GM21447 (cell line): ENCODE data around the gene GLYATL2.

Experiments
- ATAC-seq: cut with Tn5 transposase; IDR thresholded peaks from one replicate; pipeline ENCODE4 v1.9.1; 2021; ENCODE audit not compliant: unreplicated experiment

Gene GLYATL2

GRCh38 chr11:58844361-58845005 lies at the start of gene GLYATL2:
TSS of gene GLYATL2 (minus strand) at chr11:58844704. CDS start at chr11:58839612, 5,092 bp downstream.
- ATAC-seq = no peak

- ATAC-seq = no peak
These were observed 49.4 kb upstream of the GLYATL2 start for GRCh38 chr11:58893899-58894298.

- ATAC-seq = no peak
These were observed 44.1 kb upstream of the GLYATL2 start for GRCh38 chr11:58888579-58888978.

GRCh38 chr11:58887452-58887851 lies 42.9 kb upstream of the GLYATL2 start:
- ATAC-seq = no peak

GRCh38 chr11:58880625-58881024 lies 36.1 kb upstream of the GLYATL2 start:
- ATAC-seq = no peak

GRCh38 chr11:58880166-58880565 lies 35.7 kb upstream of the GLYATL2 start:
- no peak for ATAC-seq

- ATAC-seq = no peak
These were observed 23.1 kb upstream of the GLYATL2 start for GRCh38 chr11:58867556-58867955.

GRCh38 chr11:58866788-58867187 lies 22.3 kb upstream of the GLYATL2 start:
- no peak for ATAC-seq

GRCh38 chr11:58864335-58864734 lies 19.8 kb upstream of the GLYATL2 start:
- no peak for ATAC-seq

GRCh38 chr11:58863697-58864096 lies 19.2 kb upstream of the GLYATL2 start:
- no peak for ATAC-seq

GRCh38 chr11:58861533-58861932 lies 17.0 kb upstream of the GLYATL2 start:
- ATAC-seq = no peak

- no peak for ATAC-seq
These were observed 12.3 kb upstream of the GLYATL2 start for GRCh38 chr11:58856806-58857205.

- no peak for ATAC-seq
These were observed 882 bp upstream of the GLYATL2 start for GRCh38 chr11:58845386-58845785.

- ATAC-seq = no peak
These were observed 6.7 kb downstream of the GLYATL2 start for GRCh38 chr11:58837707-58838388.

GRCh38 chr11:58832056-58832645 lies 12.4 kb downstream of the GLYATL2 start:
- no peak for ATAC-seq

- no peak for ATAC-seq
These were observed 13.7 kb downstream of the GLYATL2 start for GRCh38 chr11:58830673-58831301.

GRCh38 chr11:58829786-58830185 lies 14.7 kb downstream of the GLYATL2 start:
- no peak for ATAC-seq

- ATAC-seq = no peak
These were observed 30.8 kb downstream of the GLYATL2 start for GRCh38 chr11:58813693-58814092.

- ATAC-seq = no peak
These were observed 33.0 kb downstream of the GLYATL2 start for GRCh38 chr11:58811499-58811898.

- no peak for ATAC-seq
These were observed 37.2 kb downstream of the GLYATL2 start for GRCh38 chr11:58807343-58807742.

GRCh38 chr11:58805065-58805464 lies 39.4 kb downstream of the GLYATL2 start:
- ATAC-seq = no peak
